HG03521 (cell line): ENCODE data around the gene SYTL3.

Experiments used
- ATAC-seq: cut with Tn5 transposase; IDR thresholded peaks from one replicate; pipeline ENCODE4 v1.9.1; 2021; ENCODE audit warnings: mild to moderate bottlenecking, moderate library complexity; ENCODE audit not compliant: unreplicated experiment

Gene SYTL3

DNA sequence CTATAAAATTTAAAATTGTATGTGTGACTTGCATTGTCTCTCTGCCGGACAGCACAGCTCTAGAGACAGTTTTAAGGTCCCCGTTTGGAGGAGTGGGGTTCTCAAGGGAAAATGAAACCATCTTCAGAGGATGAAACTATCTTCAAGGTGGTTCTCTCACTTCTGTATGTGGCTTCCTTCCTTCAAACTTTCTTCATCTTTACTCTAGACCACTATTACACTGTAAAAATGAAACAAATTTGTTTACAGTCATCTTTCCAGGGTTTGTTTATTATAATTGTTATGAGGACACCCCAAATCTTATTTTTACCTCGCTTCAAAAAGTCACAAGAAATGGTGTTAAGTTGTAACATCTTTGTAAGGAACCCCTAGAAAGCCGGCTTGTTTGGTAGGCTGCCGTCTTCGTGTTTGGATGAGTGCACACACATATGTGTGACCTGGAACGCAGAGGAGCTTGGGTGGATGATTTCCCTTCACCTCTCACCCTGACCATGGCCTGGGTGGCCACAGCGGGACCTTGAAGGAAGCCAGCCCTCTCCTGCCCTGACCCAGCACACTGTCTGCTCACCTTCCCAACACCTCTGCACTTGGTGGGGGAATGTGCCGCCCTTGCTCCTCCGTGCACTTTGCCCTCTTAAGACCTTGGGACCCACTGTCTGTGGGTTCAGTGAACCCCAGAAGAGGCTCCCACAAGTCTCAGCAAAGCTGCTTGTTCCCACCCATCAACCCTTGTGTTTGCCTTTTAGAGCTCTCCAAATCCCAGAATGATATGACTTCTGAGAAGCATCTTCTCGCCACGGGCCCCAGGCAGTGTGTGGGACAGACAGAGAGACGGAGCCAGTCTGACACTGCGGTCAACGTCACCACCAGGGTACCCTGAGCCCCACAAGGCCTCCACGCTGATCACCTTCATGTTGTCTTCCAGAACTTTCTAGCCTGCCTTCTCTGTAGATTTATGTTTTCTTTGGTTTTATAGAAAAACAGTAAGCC, 67.8 kb downstream of the SYTL3 start:
- peak; percentile 70 for ATAC-seq

DNA sequence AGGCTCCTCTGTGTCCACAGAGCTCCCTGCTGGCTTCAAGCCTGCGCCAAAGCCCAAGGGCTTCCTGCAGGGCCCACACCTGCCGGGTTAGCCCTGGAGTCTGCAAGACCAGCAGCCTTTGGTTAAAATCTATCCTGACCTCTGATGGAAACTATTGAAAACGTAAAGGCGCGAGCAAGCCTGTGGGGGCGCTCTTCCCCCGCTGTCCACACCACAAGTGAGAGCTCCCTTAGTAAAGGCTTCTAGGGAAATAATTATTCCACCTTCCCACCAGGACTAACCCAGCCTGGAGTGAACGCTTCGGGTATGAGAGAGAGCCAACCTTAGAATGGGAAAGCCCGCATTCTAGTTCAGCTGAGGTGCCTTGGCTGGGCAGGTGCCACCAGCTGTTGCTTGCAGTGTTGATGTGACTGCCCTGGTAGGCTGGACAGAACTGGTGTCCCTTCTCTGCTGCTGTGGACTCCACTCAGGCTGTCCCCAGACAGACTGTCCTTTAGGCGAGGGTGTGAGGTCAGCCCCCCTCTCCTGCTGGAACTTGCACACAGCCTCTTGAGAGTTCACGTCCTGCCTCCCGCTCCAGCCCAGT, 68.7 kb downstream of the SYTL3 start:
- no peak for ATAC-seq

DNA sequence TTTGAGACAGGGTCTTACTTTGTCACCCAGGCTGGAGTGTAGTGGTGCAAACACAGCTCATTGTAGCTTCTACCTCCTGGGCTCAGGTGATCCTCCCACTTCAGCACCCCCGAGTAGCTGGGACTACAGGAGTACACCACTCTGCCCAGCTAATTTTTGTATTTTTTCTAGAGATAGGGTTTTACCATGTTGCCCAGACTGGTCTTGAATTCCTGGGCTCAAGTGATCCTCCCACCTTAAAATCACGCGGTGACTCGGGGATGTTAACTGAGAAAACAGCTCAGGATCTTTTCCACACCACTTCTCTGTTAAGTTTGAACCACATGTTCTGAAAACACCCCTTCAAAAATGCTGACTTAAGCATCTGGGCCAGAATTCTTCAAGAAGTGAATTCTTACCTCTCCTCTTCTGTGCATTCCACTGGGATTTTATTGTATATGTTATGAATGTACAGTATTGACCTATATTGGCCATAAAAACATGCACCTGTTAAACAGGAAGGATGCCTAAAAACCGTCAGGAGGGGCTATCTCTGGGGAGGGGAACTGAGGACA, 72.4 kb downstream of the SYTL3 start:
- no peak for ATAC-seq

DNA sequence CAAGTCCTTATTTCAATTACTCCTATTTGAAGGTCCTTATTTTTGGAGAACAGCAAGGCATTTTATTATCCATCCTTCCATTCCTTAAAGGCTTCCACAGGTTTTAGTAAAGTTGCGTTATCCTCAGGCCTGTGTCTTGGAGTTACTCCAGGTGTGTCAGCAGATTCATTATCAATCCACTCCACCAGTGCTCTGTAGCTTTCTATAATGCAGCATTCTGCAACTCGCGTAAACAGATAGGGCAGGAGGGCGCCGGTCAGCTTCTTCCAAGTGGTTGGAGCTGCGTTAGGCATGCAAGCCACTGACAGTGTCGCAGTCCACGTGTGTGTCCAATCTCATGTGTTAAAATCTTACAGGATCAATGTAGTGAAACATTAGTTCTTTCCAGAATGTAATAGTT, 75.8 kb downstream of the SYTL3 start:
- ATAC-seq, result no peak

DNA sequence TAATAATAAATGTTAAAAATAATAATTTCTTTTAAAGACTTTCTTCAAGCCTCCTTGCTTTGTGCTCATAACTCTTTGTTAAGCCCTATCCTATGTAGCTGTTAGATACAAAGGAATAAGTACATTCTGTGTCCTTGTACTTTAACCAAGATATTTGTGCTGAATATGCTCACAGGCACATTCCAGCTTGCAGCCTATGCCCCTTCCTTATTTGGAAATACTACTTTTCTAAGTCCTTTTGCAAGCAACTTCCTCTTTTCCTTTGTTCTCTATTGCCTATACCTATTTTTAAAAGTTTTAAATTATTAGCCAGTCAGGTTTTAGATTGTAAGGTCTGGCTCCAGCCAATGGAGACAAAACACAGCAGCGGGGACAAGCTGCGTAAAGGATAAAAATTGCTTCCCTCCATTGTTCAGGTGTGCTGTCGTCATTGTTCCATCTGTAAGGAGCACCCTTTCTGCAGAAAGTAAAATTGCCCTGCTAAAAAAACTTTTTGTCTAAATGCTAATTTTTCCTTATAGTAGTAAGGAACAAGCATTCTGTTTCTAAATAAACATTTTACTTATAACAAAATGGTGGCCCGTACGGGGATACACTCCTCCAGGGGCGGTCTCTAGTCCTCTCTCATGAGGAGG, 80.2 kb downstream of the SYTL3 start:
- ATAC-seq, result no peak

DNA sequence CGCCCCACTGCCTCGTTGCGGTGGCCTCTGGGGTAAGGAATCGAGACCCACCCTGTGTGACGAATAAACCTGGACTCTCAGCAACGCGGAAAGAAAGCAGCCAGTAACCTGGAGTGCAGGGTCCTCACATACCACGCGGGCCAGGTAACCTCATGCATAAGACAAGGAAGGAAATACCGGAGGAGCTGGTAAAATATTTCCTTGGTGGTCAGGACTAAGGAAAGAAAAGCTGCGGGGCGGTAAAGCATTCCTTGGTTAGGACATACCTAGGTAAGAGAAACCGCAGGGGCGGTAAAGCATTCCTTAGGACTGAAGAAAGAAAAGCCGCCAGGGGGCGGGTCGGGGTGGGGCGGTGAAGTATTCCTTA, 80.7 kb downstream of the SYTL3 start:
- ATAC-seq, result no peak

DNA sequence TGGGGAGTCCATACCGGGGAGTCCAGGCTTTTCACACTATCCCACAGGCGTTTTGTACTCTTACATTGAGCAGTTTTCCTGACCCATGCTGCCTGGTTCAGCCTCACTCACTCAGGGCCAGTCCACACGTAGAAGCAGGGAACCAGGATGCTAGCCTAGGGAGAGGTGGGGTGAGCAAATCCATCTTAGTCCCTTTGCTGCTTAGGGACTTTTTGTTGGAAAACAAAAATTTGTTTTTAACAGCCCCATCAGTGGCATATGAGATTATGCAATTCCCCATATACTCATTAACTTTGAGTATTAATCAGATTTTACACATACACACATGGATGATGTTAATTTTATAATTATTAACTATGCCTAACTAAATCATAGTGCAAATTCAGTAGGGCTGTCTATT, 85.2 kb downstream of the SYTL3 start:
- ATAC-seq, result no peak

DNA sequence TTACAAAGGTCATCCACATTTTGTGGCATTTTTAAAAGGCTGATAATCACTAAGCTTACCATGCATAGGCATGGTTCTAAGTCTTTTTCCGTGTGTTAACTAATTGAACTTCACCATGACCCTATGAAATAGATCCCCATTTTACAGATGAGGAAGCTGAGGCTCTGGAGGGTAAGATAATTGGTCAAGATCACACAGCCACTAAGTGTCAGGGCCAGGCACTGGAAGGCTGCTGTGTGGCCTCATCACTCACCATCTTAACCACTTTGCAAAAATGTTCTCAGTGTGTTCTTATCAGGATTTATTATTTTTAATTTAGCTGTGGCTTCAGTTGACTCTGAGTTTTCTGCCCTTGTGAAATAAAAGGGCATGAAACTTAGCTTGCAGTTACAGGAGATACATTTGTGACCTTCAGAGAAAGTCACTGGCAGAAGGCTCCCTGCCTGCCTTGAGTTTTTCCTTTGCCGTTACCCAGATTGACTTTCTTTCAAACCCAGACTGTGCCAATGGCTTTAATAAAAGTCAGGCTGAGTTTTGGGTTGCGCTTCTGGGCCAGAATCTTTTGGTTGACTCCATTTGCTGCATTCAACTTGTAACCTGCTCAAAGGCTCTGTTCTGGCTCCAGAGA, 87.3 kb downstream of the SYTL3 start:
- no peak for ATAC-seq

DNA sequence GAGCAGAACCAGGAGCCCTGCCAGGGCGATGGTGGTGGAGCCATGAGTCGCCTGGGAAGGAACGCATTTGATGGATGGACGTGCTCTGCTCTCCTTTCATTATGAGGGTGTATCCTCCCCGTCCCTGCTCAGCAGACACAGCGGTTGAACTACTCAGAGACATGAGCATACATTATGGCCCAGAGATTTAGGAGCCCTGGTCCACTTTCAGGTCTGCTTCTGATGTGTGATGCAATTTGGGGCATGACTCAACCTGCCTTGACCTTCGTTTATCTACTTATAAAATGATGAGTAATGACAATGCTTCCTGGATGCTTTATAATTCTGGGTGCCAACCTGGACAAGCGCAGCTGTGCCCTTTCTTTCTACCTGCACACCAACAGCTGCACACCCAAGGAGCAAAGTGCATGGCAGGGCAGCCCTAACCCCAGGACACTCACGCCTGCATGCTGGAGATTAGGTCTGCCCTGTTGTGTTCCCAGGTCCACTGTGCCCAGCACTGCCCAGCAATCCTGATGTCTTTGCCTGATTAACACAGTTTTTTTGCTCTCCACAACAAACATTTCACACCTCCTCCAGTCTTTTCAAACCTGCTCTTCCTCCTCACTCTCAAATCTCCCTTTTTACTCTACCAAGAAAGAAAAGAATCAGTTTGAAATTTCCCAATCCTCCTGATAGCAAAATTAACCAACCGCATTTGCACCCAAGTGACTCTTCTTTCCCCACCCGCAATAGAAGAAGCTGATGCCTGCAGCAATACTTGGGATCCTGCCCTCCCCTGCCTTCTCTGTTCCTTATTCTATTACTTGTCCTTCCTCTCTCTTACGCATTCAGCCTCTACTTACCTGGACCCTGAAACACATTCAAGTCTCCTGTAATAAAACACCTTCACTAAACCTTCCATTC, 88.1 kb downstream of the SYTL3 start:
- ATAC-seq, result no peak

DNA sequence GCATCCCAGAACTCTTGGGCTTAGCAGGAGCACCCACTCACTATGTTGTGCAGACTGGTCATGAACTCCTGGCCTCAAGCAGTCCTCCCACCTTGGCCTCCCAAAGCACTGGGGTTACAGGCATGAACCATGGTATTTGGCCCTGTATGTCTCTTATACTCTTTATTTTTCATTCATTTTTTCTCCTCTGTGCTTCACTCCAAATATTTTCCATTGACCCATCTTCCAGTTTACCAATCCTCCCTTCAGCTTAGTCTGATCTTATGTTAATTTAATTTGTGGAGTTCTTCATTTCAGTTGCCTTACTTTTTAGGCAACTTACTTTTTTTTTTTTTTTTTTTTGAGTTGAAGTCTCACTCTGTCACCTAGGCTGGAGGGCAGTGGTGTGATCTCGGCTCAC, 89.8 kb downstream of the SYTL3 start:
- ATAC-seq, result no peak

DNA sequence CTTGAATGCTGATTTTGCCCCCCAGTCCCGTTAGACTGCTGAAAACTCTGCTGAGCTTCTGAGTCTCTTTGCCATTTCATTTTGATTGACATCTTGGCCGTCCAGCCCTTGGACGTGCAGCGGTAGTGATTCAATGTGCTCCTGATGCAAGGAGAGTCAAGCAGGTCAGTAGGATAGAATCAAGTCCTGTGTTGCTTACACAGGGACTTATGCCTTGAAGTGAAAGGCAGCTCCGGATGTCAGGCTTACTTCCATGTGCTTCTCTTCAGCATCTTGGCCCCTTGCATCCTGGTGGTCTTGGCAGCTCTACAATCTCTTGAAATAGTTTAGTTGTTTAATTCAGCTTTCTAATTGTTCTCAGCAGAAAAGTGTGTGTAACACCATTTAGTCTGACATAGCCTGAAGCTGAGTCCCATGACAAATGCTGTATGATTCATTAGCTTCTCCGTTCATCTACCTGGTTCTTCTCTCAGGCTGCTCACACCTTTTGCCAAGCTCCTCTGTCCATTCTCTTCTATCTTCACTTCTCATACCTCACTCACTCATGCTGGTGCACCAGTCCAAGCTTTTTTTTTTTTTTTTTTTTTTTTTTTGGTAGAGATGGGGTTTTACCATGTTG, 93.3 kb downstream of the SYTL3 start:
- no peak for ATAC-seq

DNA sequence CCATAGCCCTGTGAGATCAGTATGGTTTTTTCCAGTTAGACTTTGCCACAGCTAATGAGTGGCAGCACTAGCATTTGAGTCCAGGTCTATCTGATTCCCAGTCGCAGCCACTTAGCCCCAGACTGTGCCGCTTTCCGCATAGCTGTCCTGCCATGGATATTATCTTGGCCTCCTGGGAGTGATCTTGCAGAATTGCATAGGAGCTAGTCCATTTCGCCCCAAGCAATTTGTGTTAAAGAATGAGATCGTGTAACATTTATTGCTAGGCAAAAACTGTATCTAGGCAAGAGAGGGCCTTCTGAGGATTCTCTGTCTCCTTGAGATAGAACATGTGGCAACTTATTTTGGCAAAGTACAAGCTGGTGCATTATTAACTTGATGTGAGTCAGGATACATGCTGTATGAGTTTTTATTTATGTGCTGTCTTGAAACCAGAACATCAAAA, 95.2 kb downstream of the SYTL3 start:
- ATAC-seq, result no peak

DNA sequence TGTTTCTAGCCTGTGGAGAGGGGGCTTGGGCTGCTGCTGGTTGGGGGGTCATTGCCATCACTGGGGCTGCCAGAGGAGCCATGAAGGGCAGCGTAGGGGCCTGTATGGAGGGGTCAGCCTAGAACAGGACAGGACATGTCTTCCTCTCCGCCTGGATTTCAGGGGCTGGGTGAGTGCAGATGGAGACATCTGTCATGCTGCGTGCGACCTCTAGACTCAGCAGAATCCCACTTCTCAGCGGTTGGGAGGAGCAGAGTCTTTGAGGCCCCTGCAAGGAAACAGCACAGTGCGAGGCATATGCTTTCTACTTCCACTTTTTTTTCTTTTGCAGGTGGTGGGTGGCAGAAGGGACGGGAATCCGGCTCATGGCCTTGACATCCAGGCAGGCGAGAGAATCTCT, 101.4 kb downstream of the SYTL3 start:
- ATAC-seq, result no peak

DNA sequence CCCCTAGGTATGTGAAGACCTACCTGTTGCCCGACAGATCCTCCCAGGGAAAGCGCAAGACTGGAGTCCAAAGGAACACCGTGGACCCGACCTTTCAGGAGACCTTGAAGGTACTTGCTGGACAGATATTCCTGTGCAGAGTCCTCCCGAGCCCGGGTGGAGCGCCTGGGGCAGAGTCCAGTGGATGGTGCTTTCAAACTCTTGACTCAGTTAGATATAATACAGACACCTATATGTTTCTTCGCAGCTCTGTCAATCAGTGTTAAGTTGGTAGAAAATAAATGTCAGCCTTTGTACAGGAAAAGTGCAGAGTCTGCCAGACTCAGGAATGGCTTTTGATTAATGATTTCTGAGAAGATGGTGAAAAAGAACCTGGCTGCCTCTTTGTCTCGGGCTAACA, 102.1 kb downstream of the SYTL3 start:
- no peak for ATAC-seq

DNA sequence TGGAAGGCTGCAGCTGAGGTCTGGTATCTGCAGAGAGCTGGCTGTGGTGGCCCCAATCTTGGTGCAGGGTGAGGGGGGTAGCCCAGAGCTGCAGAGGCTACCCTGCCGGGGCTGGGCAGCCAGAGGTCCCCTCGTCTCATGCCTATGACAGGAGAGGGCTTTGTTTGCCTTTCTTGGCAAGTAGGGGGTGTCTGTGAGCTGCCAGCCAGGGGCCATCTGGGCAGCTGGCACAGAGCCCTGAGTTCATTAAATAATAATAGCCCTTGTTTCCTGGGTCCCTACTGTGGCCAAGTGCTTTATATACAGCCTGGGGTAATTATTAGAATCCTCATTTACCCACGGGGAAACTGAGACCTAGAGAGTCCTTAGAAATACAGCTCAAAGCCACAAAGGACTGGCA, 102.8 kb downstream of the SYTL3 start:
- no peak for ATAC-seq

DNA sequence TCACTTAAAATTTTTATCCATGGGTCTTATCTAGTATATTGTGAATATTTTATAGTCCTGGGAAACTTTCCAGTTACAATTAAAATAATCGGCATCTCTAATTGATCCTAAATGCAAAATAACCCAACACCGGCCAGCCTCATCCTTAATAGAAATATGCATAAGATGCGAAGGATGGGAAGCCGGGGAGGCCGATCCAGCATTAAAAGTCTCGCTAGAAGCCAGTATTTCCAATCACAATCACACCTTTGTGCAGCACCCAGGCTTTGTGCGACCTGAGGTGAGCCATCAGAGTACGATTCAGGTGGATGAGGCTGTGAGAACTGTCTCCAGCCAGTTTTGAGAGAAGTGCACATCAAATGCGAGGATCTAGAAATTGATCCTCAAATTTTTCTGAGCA, 104.0 kb downstream of the SYTL3 start:
- ATAC-seq, result no peak

DNA sequence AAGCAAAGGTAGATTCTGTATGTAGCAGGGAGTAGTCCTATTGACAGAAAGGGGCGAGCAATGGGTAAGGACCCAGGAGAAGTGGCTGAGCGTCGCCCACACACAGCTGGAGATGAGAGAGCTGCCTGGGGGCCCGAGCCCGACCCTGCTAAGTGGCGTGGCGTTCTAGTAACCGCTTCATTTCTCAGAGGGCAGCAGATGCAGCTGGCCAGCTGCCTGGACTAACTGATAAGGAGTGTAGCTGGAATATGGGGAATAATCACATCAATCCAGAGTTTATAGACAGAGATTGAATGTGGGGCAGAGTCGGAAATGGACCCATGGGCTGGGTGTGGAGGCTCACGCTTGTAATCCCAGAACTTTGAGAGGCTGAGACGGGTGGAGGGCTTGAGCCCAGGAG, 104.9 kb downstream of the SYTL3 start:
- ATAC-seq, result no peak

DNA sequence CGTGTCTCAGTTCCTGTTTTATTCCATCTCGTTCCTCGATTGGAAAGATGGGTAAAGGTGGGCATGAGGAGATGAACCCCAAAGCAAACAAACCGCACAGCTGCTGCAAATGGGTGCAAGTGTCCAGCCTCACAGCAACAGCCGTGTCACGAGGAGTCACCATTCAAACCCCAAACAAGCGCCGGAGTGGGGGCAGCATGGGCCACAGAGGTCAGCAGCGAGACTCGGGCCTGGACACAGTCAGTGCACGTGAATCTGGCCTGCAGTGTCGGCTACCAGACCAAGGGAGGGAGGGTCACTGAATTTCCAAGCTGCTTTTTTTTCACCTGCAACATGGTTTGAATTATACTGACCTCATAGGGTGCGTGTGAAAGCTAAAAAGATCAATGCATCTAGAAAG, 105.8 kb downstream of the SYTL3 start:
- no peak for ATAC-seq

DNA sequence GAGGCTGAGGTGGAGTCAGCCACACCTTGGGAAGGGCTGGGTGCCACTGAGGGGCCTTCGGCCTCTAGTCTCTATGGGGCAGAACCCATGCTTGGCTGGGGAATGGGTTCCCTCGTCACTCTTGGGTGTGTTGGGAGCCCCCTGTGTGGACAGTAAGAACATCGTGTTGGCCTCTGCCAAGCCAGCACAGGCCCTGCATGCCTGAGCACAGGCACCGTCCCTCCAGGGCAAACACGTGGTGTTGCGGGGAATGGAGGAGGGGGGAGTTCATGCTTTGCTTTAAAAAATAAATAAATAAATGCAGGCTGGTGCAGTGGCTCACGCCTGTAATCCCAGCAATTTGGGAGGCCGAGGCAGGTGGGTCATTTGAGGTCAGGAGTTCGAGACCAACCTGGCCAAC, 106.3 kb downstream of the SYTL3 start:
- no peak for ATAC-seq
